CD14-positive monocyte (primary cell): Measurements from ENCODE around the gene CHKA. TPM values are rescaled to one million over a fixed set of nuclear protein-coding genes. Genes with fewer than 3 reads are reported as not detected.

Experiments
- DNase-seq, 3 donors: peaks; one replicate each; pipeline ENCODE4 v3.0.0-alpha.2; 2011 to 2022
- H2AFZ ChIP-seq: 2 replicates; pipeline ENCODE4 v1.6.0; 2012; ENCODE audit warnings: mild to moderate bottlenecking, low read depth, low read length, inconsistent platforms; ENCODE audit not compliant: insufficient read depth, poor library complexity, severe bottlenecking
- H3K27ac ChIP-seq, 2 donors: 1 replicate in 1 of 2; 2 replicates in 1 of 2; pipeline ENCODE4 v1.5.1; 2012 to 2013; ENCODE audit warnings: low read length in 2 of 2, control low read depth in 1 of 2, inconsistent platforms in 1 of 2, low read depth in 1 of 2, mild to moderate bottlenecking in 1 of 2
- H3K27me3 ChIP-seq, 2 donors: one replicate each; pipeline versions ENCODE4 v1.6.0 to v1.6.1; 2011 to 2013; ENCODE audit warnings: low read length in 2 of 2; ENCODE audit not compliant: control insufficient read depth in 2 of 2, insufficient read depth in 2 of 2
- H3K36me3 ChIP-seq, 2 donors: replicated peaks in 1 of 2; 1 replicate in 1 of 2; 2 replicates in 1 of 2; pipeline versions ENCODE4 v1.5.1 to v1.6.1; 2012 to 2013; ENCODE audit warnings: low read length in 2 of 2, control low read depth in 1 of 2, inconsistent platforms in 1 of 2, mild to moderate bottlenecking in 1 of 2; ENCODE audit not compliant: insufficient read depth in 2 of 2, control insufficient read depth in 1 of 2
- H3K4me1 ChIP-seq, 2 donors: 1 replicate in 1 of 2; 2 replicates in 1 of 2; pipeline versions ENCODE4 v1.5.1 to v1.6.1; 2012 to 2013; ENCODE audit warnings: low read length in 2 of 2, control low read depth in 1 of 2, inconsistent platforms in 1 of 2, mild to moderate bottlenecking in 1 of 2, moderate library complexity in 1 of 2; ENCODE audit not compliant: insufficient read depth in 2 of 2, control insufficient read depth in 1 of 2
- H3K4me2 ChIP-seq: replicated peaks from 2 replicates; pipeline ENCODE3; 2012; ENCODE audit warnings: low read length, moderate library complexity, mild to moderate bottlenecking; ENCODE audit not compliant: poor library complexity, severe bottlenecking; ENCODE audit errors: extremely low read depth
- H3K4me3 ChIP-seq, 3 experiments: fragments of 200-600 bp in 1 of 3; sonication (generic) in 1 of 3; replicated peaks in 1 of 3; 1 replicate in 2 of 3; 2 replicates in 1 of 3; pipeline ENCODE4 v1.5.1; 2011 to 2013; ENCODE audit warnings: low read length in 3 of 3, mild to moderate bottlenecking in 3 of 3, control low read depth in 2 of 3, low read depth in 2 of 3, inconsistent platforms in 1 of 3, moderate library complexity in 1 of 3
- H3K79me2 ChIP-seq: 2 replicates; pipeline ENCODE4 v1.6.0; 2012; ENCODE audit warnings: mild to moderate bottlenecking, control low read depth, inconsistent platforms, low read length, moderate library complexity; ENCODE audit not compliant: insufficient read depth
- H3K9ac ChIP-seq: 2 replicates; pipeline ENCODE4 v1.6.0; 2017; ENCODE audit warnings: low read length, mild to moderate bottlenecking; ENCODE audit not compliant: insufficient read depth, poor library complexity, severe bottlenecking
- H3K9me3 ChIP-seq, 2 donors: replicated peaks in 1 of 2; 1 replicate in 1 of 2; 2 replicates in 1 of 2; pipeline versions ENCODE4 v1.5.1 to v1.6.1; 2012 to 2013; ENCODE audit warnings: low read length in 2 of 2, control low read depth in 1 of 2; ENCODE audit not compliant: control insufficient read depth in 1 of 2, insufficient read depth in 1 of 2
- H4K20me1 ChIP-seq: 2 replicates; pipeline ENCODE4 v1.6.0; 2012; ENCODE audit warnings: mild to moderate bottlenecking, low read length, control low read depth, moderate library complexity; ENCODE audit not compliant: insufficient read depth
- H3K27ac Mint-ChIP-seq, 7 donors: one replicate each; pipeline ENCODE4 v1.8.0; 2020; ENCODE audit warnings: mild to moderate bottlenecking in 7 of 7, mixed read lengths in 7 of 7, moderate library complexity in 6 of 7, inconsistent platforms in 2 of 7
- H3K27me3 Mint-ChIP-seq, 3 donors: one replicate each; pipeline ENCODE4 v1.8.0; 2021 to 2022; ENCODE audit warnings: low read depth in 3 of 3, mild to moderate bottlenecking in 3 of 3, mixed read lengths in 3 of 3, moderate library complexity in 3 of 3, inconsistent platforms in 1 of 3
- H3K36me3 Mint-ChIP-seq, 2 donors: one replicate each; pipeline ENCODE4 v1.8.0; 2020; ENCODE audit warnings: mixed read lengths in 2 of 2, inconsistent platforms in 1 of 2, mild to moderate bottlenecking in 1 of 2
- H3K4me1 Mint-ChIP-seq: one replicate; pipeline ENCODE4 v1.8.0; 2020; ENCODE audit warnings: mild to moderate bottlenecking, mixed read lengths
- H3K4me3 Mint-ChIP-seq, 2 donors: one replicate each; pipeline ENCODE4 v1.8.0; 2020; ENCODE audit warnings: mild to moderate bottlenecking in 2 of 2, mixed read lengths in 2 of 2, moderate library complexity in 1 of 2
- H3K9me3 Mint-ChIP-seq, 7 donors: one replicate each; pipeline ENCODE4 v1.8.0; 2020 to 2022; ENCODE audit warnings: mixed read lengths in 7 of 7, mild to moderate bottlenecking in 6 of 7, moderate library complexity in 6 of 7, inconsistent platforms in 2 of 7
- WGBS: methylation state at CpG from one replicate; pipeline ENCODE4 v1.1.5; 2013; ENCODE audit warnings: missing lambda C conversion rate; ENCODE audit not compliant: insufficient coverage; 5-methylcytosine and 5-hydroxymethylcytosine counted together
- intact Hi-C, 2 donors: fragments of 100-400 bp; cut with micrococcal nuclease; formaldehyde crosslinking; loops; one replicate each; pipeline versions ENCODE4 v1.15.0 to v1.15.1; 2023
- polyA plus RNA-seq, 3 donors: library from polyadenylated mRNA; depleted of rRNA in 1 of 3; unstranded in 2 of 3; stranded (reverse) in 1 of 3; fragments of 300-500 nt in 2 of 3; fragments of >200 nt in 1 of 3; fragmentation: Illumina TruSeq in 2 of 3; gene quantifications; 1 replicate in 2 of 3; 2 replicates in 1 of 3; pipeline ENCODE4 v1.2.3, GENCODE V29; 2012 to 2021
- TF ChIP-seq, protein P1 (sequence below): fragments of 200-600 bp; IDR thresholded peaks from one replicate; pipeline ENCODE4 v1.8.0; 2022; ENCODE audit warnings: antibody characterized with exemption, mild to moderate bottlenecking

Gene CHKA
- polyA plus RNA-seq, 3 donors: 2.8 to 20.9 (median 5.7) TPM

GRCh38 chr11:68127714-68128681, 6.8 kb upstream of the CHKA start:
- intact Hi-C loops: loop anchor here in 1 of 2 donors (10.0 kb wide), 1 partner anchor 87 kb away; the partner anchor contains the start of gene KMT5B
- Histone ChIP-seq H3K9ac (peak overlapping the region; percentile 46), H3K9me3 (peaks cover 7 to 13% of the 10 kb centered on the region in 2 donors), H3K27me3 (peaks cover 4 to 17% of the 10 kb centered on the region in 2 donors), H3K27ac (no peak overlapping the region), H3K4me1 (peaks cover 7 to 10% of the 10 kb centered on the region in 2 donors), H4K20me1 (no peaks in the 10 kb centered on the region), H2AFZ (peak overlapping the region; percentile 72), H3K36me3 (no peaks in the 10 kb centered on the region), H3K4me2 (peak overlapping the region; percentile 79), H3K4me3 (peak overlapping the region; percentile 2 to 66 (median 25)), H3K79me2 (no peaks in the 10 kb centered on the region)
- no peak for DNase-seq
- WGBS: 9% methylated on average over 33 of the region's 48 CpGs
- Mint-ChIP-seq H3K4me3 (peak overlapping the region; percentile 78 to 89), H3K36me3 (peaks cover 0 to 10% of the 10 kb centered on the region in 2 donors), H3K27me3 (peaks cover 18 to 27% (median 26%) of the 10 kb centered on the region in 3 donors), H3K4me1 (peaks cover 14% of the 10 kb centered on the region), H3K27ac (no peak overlapping the region), H3K9me3 (peaks cover 11 to 32% (median 26%) of the 10 kb centered on the region in 7 donors)
- TF ChIP-seq, protein P1, sequence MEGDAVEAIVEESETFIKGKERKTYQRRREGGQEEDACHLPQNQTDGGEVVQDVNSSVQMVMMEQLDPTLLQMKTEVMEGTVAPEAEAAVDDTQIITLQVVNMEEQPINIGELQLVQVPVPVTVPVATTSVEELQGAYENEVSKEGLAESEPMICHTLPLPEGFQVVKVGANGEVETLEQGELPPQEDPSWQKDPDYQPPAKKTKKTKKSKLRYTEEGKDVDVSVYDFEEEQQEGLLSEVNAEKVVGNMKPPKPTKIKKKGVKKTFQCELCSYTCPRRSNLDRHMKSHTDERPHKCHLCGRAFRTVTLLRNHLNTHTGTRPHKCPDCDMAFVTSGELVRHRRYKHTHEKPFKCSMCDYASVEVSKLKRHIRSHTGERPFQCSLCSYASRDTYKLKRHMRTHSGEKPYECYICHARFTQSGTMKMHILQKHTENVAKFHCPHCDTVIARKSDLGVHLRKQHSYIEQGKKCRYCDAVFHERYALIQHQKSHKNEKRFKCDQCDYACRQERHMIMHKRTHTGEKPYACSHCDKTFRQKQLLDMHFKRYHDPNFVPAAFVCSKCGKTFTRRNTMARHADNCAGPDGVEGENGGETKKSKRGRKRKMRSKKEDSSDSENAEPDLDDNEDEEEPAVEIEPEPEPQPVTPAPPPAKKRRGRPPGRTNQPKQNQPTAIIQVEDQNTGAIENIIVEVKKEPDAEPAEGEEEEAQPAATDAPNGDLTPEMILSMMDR: no peak

- H3K4me2 ChIP-seq: no peak overlapping the region
- Mint-ChIP-seq H3K4me3 (no peak overlapping the region), H3K36me3 (peaks cover 0 to 11% of the 10 kb centered on the region in 2 donors)
These were observed 4.0 kb upstream of the CHKA start for GRCh38 chr11:68125164-68125563.

More at GRCh38 chr11:68125164-68125563, 4.0 kb upstream of the CHKA start:
- H3K79me2 ChIP-seq: peaks cover 3% of the 10 kb centered on the region
- no peak for DNase-seq
- no peak overlapping the region for H3K27ac Mint-ChIP-seq
- H2AFZ ChIP-seq: no peak overlapping the region
- H3K9me3 Mint-ChIP-seq: peaks cover 0 to 9% (median 7%) of the 10 kb centered on the region in 7 donors
- intact Hi-C loops: loop anchor here in 1 of 2 donors (10.0 kb wide), 1 partner anchor 90 kb away; the partner anchor contains the start of gene KMT5B
- no peaks in the 10 kb centered on the region for H3K9me3 ChIP-seq
- no peak overlapping the region for H3K4me3 ChIP-seq
- no peak overlapping the region for H3K27ac ChIP-seq
- no peaks in the 10 kb centered on the region for H3K36me3 ChIP-seq
- TF ChIP-seq, protein P1: no peak
- peaks cover 3% of the 10 kb centered on the region for H4K20me1 ChIP-seq
- H3K27me3 ChIP-seq: peaks cover 4 to 17% of the 10 kb centered on the region in 2 donors
- peaks cover 20 to 21% of the 10 kb centered on the region in 2 donors for H3K4me1 ChIP-seq
- peaks cover 15 to 26% (median 18%) of the 10 kb centered on the region in 3 donors for H3K27me3 Mint-ChIP-seq
- H3K4me1 Mint-ChIP-seq: peaks cover 24% of the 10 kb centered on the region
- WGBS: 90% methylated on average over 3 of the region's 4 CpGs
- H3K9ac ChIP-seq: no peak overlapping the region
